HG03460 (cell line): ENCODE data around the gene RABL6.
"Not testable (repeated sequence)": the region's sequence is repeated elsewhere in the genome, so short reads cannot be mapped to it uniquely, and the experiment has no call there.

Experiments
- ATAC-seq: cut with Tn5 transposase; IDR thresholded peaks from one replicate; pipeline ENCODE4 v1.9.1; 2021; ENCODE audit not compliant: unreplicated experiment

RABL6 gene

GRCh38 chr9:136774416-136775045, 33.2 kb upstream of the RABL6 start:
- no peak for ATAC-seq

GRCh38 chr9:136775191-136775590, 32.6 kb upstream of the RABL6 start:
- no peak for ATAC-seq

GRCh38 chr9:136776947-136777346, 30.8 kb upstream of the RABL6 start:
- no peak for ATAC-seq

GRCh38 chr9:136777359-136777758, 30.4 kb upstream of the RABL6 start:
- ATAC-seq, result no peak

- no peak for ATAC-seq
Measured at GRCh38 chr9:136779808-136780207, 27.9 kb upstream of the RABL6 start.

GRCh38 chr9:136782452-136782851, 25.3 kb upstream of the RABL6 start:
- ATAC-seq, result no peak

GRCh38 chr9:136784249-136784996, 23.3 kb upstream of the RABL6 start:
- no peak for ATAC-seq

- no peak for ATAC-seq
Measured at GRCh38 chr9:136784997-136785361, 22.8 kb upstream of the RABL6 start.

- not testable (repeated sequence) for ATAC-seq
Measured at GRCh38 chr9:136785565-136786355, 22.0 kb upstream of the RABL6 start.

GRCh38 chr9:136786451-136786850, 21.3 kb upstream of the RABL6 start:
- ATAC-seq, result no peak

- not testable (repeated sequence) for ATAC-seq
Measured at GRCh38 chr9:136786983-136787382, 20.8 kb upstream of the RABL6 start.

- ATAC-seq, result no peak
Measured at GRCh38 chr9:136787690-136788400, 19.9 kb upstream of the RABL6 start.

GRCh38 chr9:136788644-136789522, 18.9 kb upstream of the RABL6 start:
- ATAC-seq, result not testable (repeated sequence)

GRCh38 chr9:136789523-136789937, 18.2 kb upstream of the RABL6 start:
- ATAC-seq, result no peak

- peak; percentile 81 for ATAC-seq
Measured at GRCh38 chr9:136790640-136791515, 16.9 kb upstream of the RABL6 start, which contains the start of gene TMEM141. Gene TMEM141 (plus strand): TSS chr9:136791344. CDS start chr9:136791371, 27 bp downstream.

GRCh38 chr9:136791516-136792276, 16.1 kb upstream of the RABL6 start:
- peak; percentile 14 for ATAC-seq

GRCh38 chr9:136792321-136793085, 15.2 kb upstream of the RABL6 start:
- ATAC-seq, result no peak
